ENCODE results near the gene MRPL17.

GRCh38 chr11:6646918-6647679 lies 36.0 kb downstream of the MRPL17 start:
- no peak for TF ChIP-seq POLR2A (IDR thresholded peaks at IDR 0.05)
- TF ChIP-seq CTCF (IDR thresholded peaks at IDR 0.05), result no peak

All from breast epithelium (tissue), 3 donors.